Mesodermal cell (in vitro differentiated cells): Measurements from ENCODE around the gene ZNF35. TPM values are rescaled to one million over a fixed set of nuclear protein-coding genes. Genes with fewer than 3 reads are reported as not detected.

ENCODE experiments used
- H3K27ac ChIP-seq: 2 replicates; pipeline ENCODE4 v1.7.0; 2013; ENCODE audit warnings: mild to moderate bottlenecking, low read depth, low read length, moderate library complexity; ENCODE audit not compliant: severe bottlenecking
- H3K36me3 ChIP-seq: 2 replicates; pipeline ENCODE4 v1.7.1; 2013; ENCODE audit warnings: mild to moderate bottlenecking, low read length, moderate library complexity; ENCODE audit not compliant: control insufficient read depth, insufficient read depth
- H3K4me1 ChIP-seq: one replicate; pipeline ENCODE4 v1.7.1; 2013; ENCODE audit warnings: mild to moderate bottlenecking, low read length; ENCODE audit not compliant: insufficient read depth, control insufficient read depth, poor library complexity, severe bottlenecking
- H3K4me3 ChIP-seq: 2 replicates; pipeline ENCODE4 v1.7.0; 2013; ENCODE audit warnings: low read length, control low read depth, mild to moderate bottlenecking; ENCODE audit not compliant: insufficient read depth, poor library complexity, severe bottlenecking; ENCODE audit errors: extremely low read depth
- H3K9me3 ChIP-seq: 2 replicates; pipeline ENCODE4 v1.7.1; 2013; ENCODE audit warnings: mild to moderate bottlenecking, low read length, moderate library complexity; ENCODE audit not compliant: control insufficient read depth
- WGBS, 2 experiments: methylation state at CpG; one replicate each; pipeline ENCODE4 v1.1.5; 2013; ENCODE audit warnings: missing lambda C conversion rate in 2 of 2; ENCODE audit not compliant: insufficient coverage in 2 of 2; 5-methylcytosine and 5-hydroxymethylcytosine counted together
- polyA plus RNA-seq, 2 experiments: library from polyadenylated mRNA; stranded (reverse); fragments of 50-300 nt; gene quantifications; one replicate each; pipeline ENCODE4 v1.2.3, GENCODE V29; 2013

ZNF35 gene
- 13.8 TPM for polyA plus RNA-seq (2013, experiment 1 of 2)
- polyA plus RNA-seq (2013, experiment 2 of 2) = 9.0 TPM

DNA sequence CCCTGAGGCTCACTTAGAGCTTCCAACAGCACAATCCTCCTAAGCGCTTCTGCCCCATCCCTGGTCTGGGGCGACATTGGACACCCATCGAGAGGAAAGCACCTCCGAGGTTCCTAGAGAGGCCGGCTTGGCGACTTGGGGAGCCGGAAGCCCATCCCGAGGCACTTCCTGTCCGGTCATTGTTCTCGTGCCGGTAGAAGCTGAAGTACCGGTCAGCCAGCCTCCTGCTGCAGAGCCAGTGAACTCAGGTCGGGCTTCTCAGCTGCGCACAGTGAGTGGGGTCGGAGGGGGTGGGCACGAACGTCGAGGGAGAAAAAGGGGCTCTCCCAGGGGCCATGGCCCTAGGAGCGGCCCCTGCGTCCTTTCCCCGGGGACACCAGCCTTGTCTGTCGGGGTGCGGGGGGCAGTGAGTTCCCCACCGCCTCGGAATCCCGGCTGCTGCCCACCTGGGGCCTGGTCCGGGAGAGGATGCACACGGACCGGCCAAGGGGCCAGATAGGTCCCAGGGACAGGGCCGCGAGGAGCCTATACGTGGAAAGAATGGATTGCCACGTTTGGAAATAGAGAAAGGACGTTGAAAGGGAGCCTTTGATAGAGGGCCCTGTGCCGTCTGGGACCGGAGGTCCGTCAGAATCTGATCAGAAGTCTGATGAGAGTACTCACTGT, at the start of gene ZNF35:
ZNF35 (plus strand) TSS at position 169 of the 666 bp plus-strand sequence. CDS start 2,336 bp downstream, outside the sequence.
- Histone ChIP-seq H3K9me3 (no peaks in the 10 kb centered on the region), H3K27ac (peak within 1 kb of the TSS; percentile 90), H3K4me1 (no peaks in the 10 kb centered on the region), H3K36me3 (peaks cover 55% of the 10 kb centered on the region), H3K4me3 (peak within 1 kb of the TSS; percentile 92)
- WGBS, 2 experiments = 0 to 2% methylated on average over 30 to 33 of the region's 37 CpGs

GRCh38 chr3:44601749-44602148, 46.8 kb upstream of the ZNF35 start:
- Histone ChIP-seq H3K4me1 (no peaks in the 10 kb centered on the region), H3K9me3 (peaks cover 21% of the 10 kb centered on the region), H3K36me3 (peaks cover 66% of the 10 kb centered on the region), H3K4me3 (no peak overlapping the region), H3K27ac (no peak overlapping the region)
- no CpG with 5 or more reads among the region's 2 CpGs for WGBS, 2 experiments

- Histone ChIP-seq H3K4me1 (no peaks in the 10 kb centered on the region), H3K9me3 (no peaks in the 10 kb centered on the region), H3K36me3 (no peaks in the 10 kb centered on the region), H3K27ac (no peak overlapping the region), H3K4me3 (no peak overlapping the region)
These were observed 35.9 kb upstream of the ZNF35 start for GRCh38 chr3:44612678-44613077.

GRCh38 chr3:44624749-44625480, 23.6 kb upstream of the ZNF35 start, which contains the start of gene ZNF197:
Gene ZNF197, plus strand, starts transcription at chr3:44625036. Its CDS starts 4,119 bp downstream, at chr3:44629155.
- Histone ChIP-seq H3K4me3 (peak within 1 kb of the TSS; percentile 69), H3K36me3 (peaks cover 16% of the 10 kb centered on the region), H3K27ac (peak within 1 kb of the TSS; percentile 90), H3K4me1 (peaks cover 4% of the 10 kb centered on the region), H3K9me3 (no peaks in the 10 kb centered on the region)
- 1 to 2% methylated on average over 26 to 38 of the region's 47 CpGs for WGBS, 2 experiments

- Histone ChIP-seq H3K9me3 (no peaks in the 10 kb centered on the region), H3K4me1 (peaks cover 4% of the 10 kb centered on the region), H3K4me3 (no peak overlapping the region), H3K36me3 (peaks cover 51% of the 10 kb centered on the region), H3K27ac (peak overlapping the region; percentile 49)
- 50 to 95% methylated on average over 2 of the region's 2 CpGs for WGBS, 2 experiments
These were observed 19.8 kb upstream of the ZNF35 start for GRCh38 chr3:44628716-44629115.

GRCh38 chr3:44632193-44632592, 16.3 kb upstream of the ZNF35 start:
- H3K4me1 ChIP-seq = no peaks in the 10 kb centered on the region
- peaks cover 84% of the 10 kb centered on the region for H3K36me3 ChIP-seq
- H3K27ac ChIP-seq = no peak overlapping the region
- 100% methylated on average over 1 of the region's 3 CpGs; no CpG with 5 or more reads in 1 of the 2 experiments for WGBS, 2 experiments
- no peaks in the 10 kb centered on the region for H3K9me3 ChIP-seq
- H3K4me3 ChIP-seq = no peak overlapping the region

DNA sequence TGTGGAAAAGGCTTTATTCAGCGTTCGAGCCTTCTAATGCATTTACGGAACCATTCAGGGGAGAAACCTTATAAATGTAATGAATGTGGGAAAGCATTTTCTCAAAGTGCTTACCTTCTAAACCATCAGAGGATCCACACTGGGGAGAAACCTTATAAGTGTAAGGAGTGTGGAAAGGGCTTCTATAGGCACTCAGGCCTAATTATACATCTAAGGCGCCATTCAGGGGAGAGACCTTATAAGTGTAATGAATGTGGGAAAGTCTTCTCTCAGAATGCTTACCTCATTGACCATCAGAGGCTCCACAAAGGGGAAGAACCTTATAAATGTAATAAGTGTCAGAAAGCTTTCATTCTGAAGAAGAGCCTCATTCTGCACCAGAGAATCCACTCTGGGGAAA, 6.2 kb upstream of the ZNF35 start:
- 96% methylated on average over 4 of the region's 4 CpGs; no CpG with 5 or more reads in 1 of the 2 experiments for WGBS, 2 experiments
- Histone ChIP-seq H3K4me1 (no peaks in the 10 kb centered on the region), H3K27ac (no peak overlapping the region), H3K36me3 (peaks cover 80% of the 10 kb centered on the region), H3K4me3 (no peak overlapping the region), H3K9me3 (peaks cover 23% of the 10 kb centered on the region)

DNA sequence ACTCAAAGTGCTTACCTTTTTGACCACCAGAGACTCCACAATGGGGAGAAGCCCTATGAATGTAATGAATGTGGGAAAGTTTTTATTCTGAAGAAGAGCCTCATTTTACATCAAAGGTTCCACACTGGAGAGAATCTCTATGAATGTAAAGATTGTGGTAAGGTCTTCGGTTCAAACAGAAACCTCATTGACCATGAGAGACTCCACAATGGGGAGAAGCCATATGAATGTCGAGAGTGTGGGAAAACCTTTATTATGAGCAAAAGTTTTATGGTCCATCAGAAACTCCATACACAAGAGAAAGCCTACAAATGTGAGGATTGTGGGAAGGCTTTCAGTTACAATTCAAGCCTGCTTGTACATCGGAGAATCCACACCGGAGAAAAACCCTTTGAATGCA, 5.5 kb upstream of the ZNF35 start:
- Histone ChIP-seq H3K4me1 (no peaks in the 10 kb centered on the region), H3K9me3 (peaks cover 23% of the 10 kb centered on the region), H3K36me3 (peaks cover 73% of the 10 kb centered on the region), H3K27ac (no peak overlapping the region), H3K4me3 (no peak overlapping the region)
- 100% methylated on average over 1 to 2 of the region's 4 CpGs for WGBS, 2 experiments

DNA sequence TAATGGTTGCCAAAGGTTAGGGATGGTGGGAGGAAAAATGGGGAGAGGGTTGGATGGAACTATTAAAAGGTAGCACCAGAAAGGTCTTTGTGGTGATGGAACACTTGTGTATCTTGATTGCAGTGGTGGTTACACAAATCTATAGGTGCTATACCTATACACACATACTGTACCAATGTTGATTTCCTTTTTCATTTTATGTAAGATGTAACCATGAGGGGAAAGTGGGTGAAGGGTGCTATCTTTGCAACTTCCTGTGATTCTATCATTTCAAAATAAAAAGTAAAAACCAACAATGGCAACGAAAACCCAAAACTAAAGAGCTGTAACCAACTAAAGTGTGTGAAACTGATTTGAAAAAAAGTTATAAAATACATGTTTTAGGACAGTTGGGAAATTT, 761 bp upstream of the ZNF35 start:
- Histone ChIP-seq H3K4me3 (peak overlapping the region; percentile 92), H3K36me3 (peaks cover 55% of the 10 kb centered on the region), H3K9me3 (peaks cover 9% of the 10 kb centered on the region), H3K4me1 (no peaks in the 10 kb centered on the region), H3K27ac (no peak overlapping the region)
- WGBS, 2 experiments = no CpG with 5 or more reads among the region's 1 CpG

GRCh38 chr3:44649709-44650108, 1.2 kb downstream of the ZNF35 start:
- Histone ChIP-seq H3K9me3 (no peaks in the 10 kb centered on the region), H3K4me1 (no peaks in the 10 kb centered on the region), H3K27ac (no peak overlapping the region), H3K36me3 (peaks cover 53% of the 10 kb centered on the region), H3K4me3 (peak overlapping the region; percentile 92)
- 80 to 82% methylated on average over 1 of the region's 1 CpG for WGBS, 2 experiments

- Histone ChIP-seq H3K4me3 (no peak overlapping the region), H3K4me1 (no peaks in the 10 kb centered on the region), H3K36me3 (peaks cover 81% of the 10 kb centered on the region), H3K9me3 (peaks cover 2% of the 10 kb centered on the region), H3K27ac (no peak overlapping the region)
- 98% methylated on average over 5 of the region's 5 CpGs for WGBS, 2 experiments
These were observed 5.5 kb downstream of the ZNF35 start for GRCh38 chr3:44654039-44654438.
